ENCODE measurements around the gene HIPK4. TPM values are rescaled to one million over a fixed set of nuclear protein-coding genes. Genes with fewer than 3 reads are reported as not detected.

The HIPK4 gene
- total RNA-seq, 1 experiment from 2014 or later, result 0.74 TPM

GRCh38 chr19:40410030-40410389 is 20.0 kb upstream of the HIPK4 start:
- ChIA-PET CTCF (interaction anchor here (1.2 kb wide), 1 partner anchor 55 kb away, joined by 3 read pairs; the partner anchor contains the start of gene BLVRB), POLR2A (interaction anchor here (4.8 kb wide), 1 partner anchor 11 kb away, joined by 14 read pairs; no protein-coding TSS in a partner anchor), RAD21 (ENCODE audit: low non-redundant PET in 1 of 2, low total read pairs in 2 of 2, uncharacterized antibody in 2 of 2, unreplicated experiment in 2 of 2) (no interaction called here)
- Histone ChIP-seq H3K9me3 (ENCODE audit: control insufficient read depth in 1 of 2, insufficient read depth in 1 of 2, low read depth in 1 of 2, low read length in 2 of 2) (no peaks in the 10 kb centered on the region), H3K27ac (ENCODE audit: low read depth, low read length) (no peak overlapping the region), H3K4me2 (ENCODE audit: low read length) (no peak overlapping the region), H3K79me2 (ENCODE audit: insufficient read depth, low read length) (no peaks in the 10 kb centered on the region), H3K27me3 (ENCODE audit: insufficient read depth, low read length) (no peaks in the 10 kb centered on the region), H3K9me2 (ENCODE audit: insufficient read depth) (no peaks in the 10 kb centered on the region), H3K36me3 (ENCODE audit: control insufficient read depth in 1 of 2, insufficient read depth in 2 of 2, low read length in 2 of 2) (no peaks in the 10 kb centered on the region), H2AFZ (ENCODE audit: low read depth, low read length, poor library complexity, severe bottlenecking) (no peak overlapping the region), H3K4me3 (replicated peaks in 1 of 2; ENCODE audit: low read depth in 1 of 2, low read length in 2 of 2) (no peak overlapping the region), H3K9ac (ENCODE audit: low read length) (no peak overlapping the region), H3K4me1 (ENCODE audit: control insufficient read depth in 1 of 2, insufficient read depth in 2 of 2, low read length in 2 of 2) (peaks cover 20 to 45% of the 10 kb centered on the region in 2 experiments), H4K20me1 (ENCODE audit: insufficient read depth) (no peaks in the 10 kb centered on the region)
- no peak for ATAC-seq
- DNase-seq (ENCODE audit: low read depth, low spot score), result no peak
- no peak for TF ChIP-seq YY1 (IDR thresholded peaks at IDR 0.05; ENCODE audit: extremely low read depth, insufficient replicate concordance, low read depth, low read length)
- TF ChIP-seq JUND (IDR thresholded peaks at IDR 0.05), result no peak
- TF ChIP-seq EZH2 (IDR thresholded peaks at IDR 0.05), result no peak
- no peak for TF ChIP-seq SP1 (IDR thresholded peaks at IDR 0.05; ENCODE audit: low read depth)
- TF ChIP-seq ZFX (IDR thresholded peaks at IDR 0.05), result no peak
- no peak for TF ChIP-seq REST (IDR thresholded peaks at IDR 0.05; ENCODE audit: low read depth)
- no peak for TF ChIP-seq POLR2AphosphoS5 (IDR thresholded peaks at IDR 0.05; ENCODE audit: low read depth, low read length)
- TF ChIP-seq CEBPB (IDR thresholded peaks at IDR 0.05; ENCODE audit: low read depth), result no peak
- no peak for TF ChIP-seq TCF7L2 (IDR thresholded peaks at IDR 0.05; ENCODE audit: borderline replicate concordance, extremely low read depth, insufficient read depth, insufficient read length)
- TF ChIP-seq ATF3 (IDR thresholded peaks at IDR 0.05), result no peak
- TF ChIP-seq MAX (IDR thresholded peaks at IDR 0.05), result no peak
- TF ChIP-seq ZNF274 (IDR thresholded peaks at IDR 0.05; ENCODE audit: low read depth, low read length), result no peak
- no peak for TF ChIP-seq CBX3 (IDR thresholded peaks at IDR 0.05; ENCODE audit: low read depth)
- no peak for TF ChIP-seq ELF1 (IDR thresholded peaks at IDR 0.05; ENCODE audit: borderline replicate concordance, low read depth)
- no peak for TF ChIP-seq POLR2A (IDR thresholded peaks at IDR 0.05; ENCODE audit: borderline replicate concordance, extremely low read depth, insufficient read depth, insufficient read length)
- TF ChIP-seq SRF (IDR thresholded peaks at IDR 0.05; ENCODE audit: low read depth), result no peak
- no peak for TF ChIP-seq ZBTB33 (IDR thresholded peaks at IDR 0.05; ENCODE audit: extremely low read depth, insufficient replicate concordance, low read length)
- no peak for TF ChIP-seq RAD21 (IDR thresholded peaks at IDR 0.05; ENCODE audit: low read depth)
- no peak for TF ChIP-seq CTCF (IDR thresholded peaks at IDR 0.05 in 2 of 3, conservative IDR thresholded peaks at IDR 0.05 in 1 of 3; ENCODE audit: borderline replicate concordance in 1 of 3, insufficient read depth in 1 of 3, low read depth in 2 of 3, low read length in 2 of 3)
- no TSS peak for BruUV-seq (replicated peaks)
- intact Hi-C loops (cut with micrococcal nuclease), result no loop called here

All from HCT116 (cell line).